HG02981 (cell line): ENCODE measurements around the gene P4HB.

Source experiments
- ATAC-seq: cut with Tn5 transposase; IDR thresholded peaks from one replicate; pipeline ENCODE4 v1.9.1; 2021; ENCODE audit warnings: mild to moderate bottlenecking, moderate library complexity; ENCODE audit not compliant: unreplicated experiment

P4HB gene

DNA sequence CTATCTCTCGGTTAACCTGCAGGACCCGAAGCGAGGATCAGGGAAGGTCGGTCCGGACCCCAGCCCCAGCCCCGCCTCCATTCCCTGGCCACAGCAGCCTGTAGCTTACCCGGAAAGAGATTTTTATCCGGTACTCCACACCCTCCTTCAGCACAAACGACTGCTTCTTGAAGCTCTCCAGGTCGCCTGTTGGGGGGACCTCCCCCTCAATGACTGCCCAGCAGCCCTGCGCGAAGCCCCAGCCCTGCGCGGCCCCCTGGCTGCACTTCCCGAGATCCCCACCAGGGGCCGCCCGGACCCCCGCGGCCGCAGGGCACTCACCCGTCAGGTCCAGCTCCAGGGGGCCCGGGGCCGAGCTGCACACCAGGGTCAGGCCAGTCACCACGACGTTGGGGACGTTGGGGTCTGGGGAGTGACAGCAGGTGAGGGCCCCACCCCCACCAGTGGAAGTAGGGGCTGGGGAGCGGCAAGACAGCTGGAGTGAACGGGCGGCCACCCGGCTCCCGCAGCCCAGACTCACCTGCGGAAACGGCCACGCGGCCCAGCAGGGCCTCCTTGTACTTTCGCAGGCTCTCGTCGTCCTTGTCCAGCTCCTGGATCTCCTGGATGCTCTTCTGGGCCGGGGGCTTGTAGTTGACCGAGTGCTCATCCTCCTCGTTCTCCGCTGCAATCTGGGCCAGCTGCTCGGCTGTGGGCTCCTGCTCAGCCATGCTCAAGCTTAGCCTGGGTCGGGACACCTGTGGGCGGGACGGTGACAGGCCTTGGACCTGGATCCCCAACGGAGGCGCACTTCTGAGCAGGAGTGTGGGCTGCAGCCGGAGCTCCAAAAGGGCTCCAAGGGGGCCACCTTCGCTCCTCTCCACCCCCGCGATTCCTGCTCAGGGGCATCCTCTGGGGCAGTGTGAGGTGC is 9.1 kb upstream of the P4HB start:
- no peak for ATAC-seq

DNA sequence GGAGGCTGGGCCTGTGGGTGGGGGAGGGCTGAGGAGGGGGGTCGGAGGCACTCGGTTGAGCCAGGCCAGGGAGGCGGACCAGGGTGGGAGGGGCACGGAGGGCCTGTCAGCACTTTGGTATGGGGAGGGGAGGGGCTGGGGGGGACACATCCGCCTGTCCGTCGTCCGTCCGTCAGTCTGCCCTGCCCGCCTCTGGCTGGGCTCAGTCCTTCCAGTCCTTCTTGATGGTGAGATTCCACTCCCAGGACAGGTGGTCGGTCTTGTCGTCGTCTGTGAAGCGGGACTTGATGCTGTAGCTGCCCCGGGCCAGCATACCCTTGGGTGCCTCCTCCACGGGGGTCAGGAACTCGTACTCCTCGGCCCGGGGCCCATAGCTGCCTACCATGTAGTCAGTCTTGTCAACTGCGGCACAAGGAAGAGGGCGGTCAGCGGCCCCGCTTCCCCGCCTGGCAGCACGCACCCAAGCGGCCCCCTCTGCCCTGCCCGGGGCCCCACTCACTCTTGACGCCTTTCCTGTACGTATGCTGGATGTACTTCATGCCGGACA is 8.4 kb upstream of the P4HB start:
- ATAC-seq, result no peak

- no peak for ATAC-seq
Measured at GRCh38 chr17:81867991-81868673, 7.8 kb upstream of the P4HB start.

DNA sequence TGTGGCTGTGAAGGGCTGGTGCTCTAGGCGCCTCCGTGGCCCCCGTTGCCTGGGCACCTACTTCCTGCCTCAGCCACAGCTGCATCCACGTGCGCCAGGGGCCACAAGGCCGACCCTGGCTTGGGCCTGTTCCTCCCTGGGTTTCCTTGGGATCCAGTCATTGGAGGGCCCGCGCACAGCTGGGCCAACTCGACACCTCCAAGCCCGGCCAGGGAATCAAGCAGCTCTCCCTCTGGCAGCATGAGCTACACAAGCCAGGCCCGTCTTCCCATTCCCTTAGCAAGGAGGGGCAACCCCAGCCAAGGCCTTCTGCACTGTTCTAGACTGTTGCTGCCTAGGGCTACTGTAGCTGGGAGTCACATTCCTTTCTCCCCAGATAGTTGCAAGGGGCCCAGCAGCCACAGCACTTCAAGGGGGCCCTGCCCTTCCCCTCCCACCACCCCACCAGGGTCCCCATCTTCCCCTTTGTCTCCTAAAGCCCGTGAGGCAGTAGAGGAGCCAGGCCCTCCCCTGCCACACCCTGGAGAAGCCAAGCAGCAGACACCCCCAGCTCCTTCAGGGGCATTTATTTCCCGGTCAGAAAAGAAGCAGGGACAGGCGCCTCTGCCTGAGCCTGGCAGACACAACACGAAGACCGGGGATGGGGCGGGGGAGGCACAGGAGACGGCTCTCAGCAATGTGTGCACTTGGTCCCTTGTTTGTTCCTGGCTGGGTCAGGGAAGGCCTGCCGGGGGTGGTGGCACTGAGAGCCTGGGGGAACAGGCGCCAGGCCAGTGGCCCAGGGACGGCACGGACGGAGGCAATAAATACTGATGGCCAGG is 7.0 kb upstream of the P4HB start:
- ATAC-seq, result no peak

DNA sequence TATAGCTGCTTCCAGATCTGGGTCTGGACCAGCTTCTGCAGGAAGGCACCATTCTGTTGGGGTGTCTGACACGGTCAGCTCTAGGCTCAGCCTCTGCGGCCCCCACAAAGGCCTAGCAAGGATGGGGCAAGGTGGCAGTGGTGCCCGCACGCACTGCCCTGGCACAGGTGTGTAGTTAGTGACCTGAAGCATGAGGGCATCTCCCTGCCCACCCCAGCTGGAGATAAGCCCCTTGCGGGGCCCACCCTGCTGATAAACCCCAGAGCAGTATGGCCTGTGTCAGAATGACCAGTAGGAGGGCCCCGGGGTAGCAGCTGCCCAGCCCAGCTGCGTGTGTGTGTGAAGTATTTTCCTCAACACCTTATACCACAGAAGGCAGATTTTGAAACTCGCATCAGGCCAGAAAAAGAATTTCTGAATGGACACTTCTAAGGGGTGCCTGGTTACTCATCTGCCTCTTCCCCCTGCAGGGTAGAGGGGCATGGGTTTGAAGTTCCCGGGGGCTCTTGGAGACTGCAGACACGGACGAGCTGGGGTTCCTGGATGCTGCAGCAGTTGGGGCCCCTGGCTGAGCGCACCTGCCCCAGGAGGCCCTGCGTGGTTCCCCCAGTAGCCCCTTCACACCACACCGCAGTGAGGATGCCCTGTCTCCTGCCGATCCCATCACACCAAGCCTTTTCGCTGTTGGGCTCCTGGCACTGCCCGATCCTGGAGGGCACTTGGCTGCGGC is 6.3 kb upstream of the P4HB start:
- no peak for ATAC-seq

DNA sequence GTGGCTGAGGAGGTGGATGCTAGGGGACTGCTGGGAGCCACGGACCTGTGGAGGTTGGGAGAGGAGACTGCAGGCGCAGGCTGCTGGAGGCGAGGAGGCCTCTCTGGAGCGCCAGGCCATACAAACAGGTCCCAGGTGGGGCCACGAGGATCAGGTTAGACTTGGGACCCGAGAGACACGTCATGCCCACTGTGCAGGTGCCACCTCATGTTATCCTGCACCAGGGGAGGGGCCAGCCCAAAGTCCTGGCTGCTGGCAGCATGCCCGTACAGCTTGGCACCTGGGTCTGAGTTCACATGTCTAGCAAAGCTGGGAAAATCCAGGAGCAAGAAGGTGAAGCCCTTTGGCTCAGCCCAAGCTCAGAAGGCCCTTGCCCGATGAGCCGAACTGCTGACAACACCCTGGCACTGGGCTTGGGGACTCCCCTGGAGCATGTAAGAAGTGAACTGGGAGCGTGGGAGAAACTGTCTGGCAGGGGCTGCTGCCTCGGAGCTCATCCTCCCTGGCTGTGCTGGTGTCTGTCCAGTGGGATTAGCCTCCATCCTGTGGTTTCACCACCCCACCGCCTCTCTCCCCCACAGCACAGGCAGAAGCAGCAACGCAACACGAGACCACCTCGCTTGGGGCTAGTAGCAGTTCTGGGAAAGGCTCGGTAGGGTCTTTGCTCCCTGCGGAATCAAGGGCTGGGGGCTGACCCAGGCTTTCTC is 5.6 kb upstream of the P4HB start:
- no peak for ATAC-seq

GRCh38 chr17:81865358-81865732 is 5.0 kb upstream of the P4HB start:
- ATAC-seq, result no peak

- ATAC-seq, result no peak
Measured at GRCh38 chr17:81863833-81864768, 3.8 kb upstream of the P4HB start.

GRCh38 chr17:81863123-81863675 is 2.9 kb upstream of the P4HB start:
- ATAC-seq, result no peak

- ATAC-seq, result peak; percentile 78
Measured at GRCh38 chr17:81860756-81861568, 627 bp upstream of the P4HB start.

- ATAC-seq, result no peak
Measured at GRCh38 chr17:81858967-81859905, 1.1 kb downstream of the P4HB start.

DNA sequence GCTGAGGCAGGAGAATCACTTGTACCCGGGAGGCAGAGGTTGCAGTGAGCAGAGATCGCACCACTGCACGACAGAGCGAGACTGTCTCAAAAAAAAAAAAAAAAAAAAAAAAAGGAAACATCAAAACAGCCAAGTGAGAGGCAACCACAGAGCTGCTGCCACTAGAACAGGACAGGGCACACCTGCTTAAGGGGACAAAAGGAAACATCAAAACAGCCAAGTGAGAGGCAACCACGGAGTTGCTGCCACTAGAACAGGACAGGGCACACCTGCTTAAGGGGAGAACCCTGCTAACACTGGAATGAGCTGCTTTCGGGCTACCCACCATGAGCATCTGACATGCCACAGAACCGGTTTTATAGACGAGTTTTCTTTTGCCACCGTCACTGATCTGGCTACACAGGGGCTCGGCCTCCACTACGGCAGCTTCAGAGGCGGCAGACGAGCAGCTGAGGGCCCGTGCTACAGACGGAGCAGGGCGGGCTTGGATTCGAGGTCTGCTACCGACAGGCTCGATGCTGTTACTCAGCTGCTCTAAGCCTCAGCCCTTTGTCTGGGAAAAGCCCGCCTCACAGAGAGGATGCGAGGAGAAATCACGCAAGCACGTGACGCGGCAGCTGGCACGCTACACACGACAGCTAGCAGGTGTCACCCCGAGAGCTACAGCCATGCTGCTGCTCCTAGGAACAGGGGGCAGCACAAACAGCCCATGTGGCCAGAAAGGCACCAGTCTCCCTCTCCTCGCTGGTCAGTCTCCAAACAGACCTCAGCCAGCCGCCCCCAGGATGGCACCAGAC is 2.0 kb downstream of the P4HB start:
- no peak for ATAC-seq

DNA sequence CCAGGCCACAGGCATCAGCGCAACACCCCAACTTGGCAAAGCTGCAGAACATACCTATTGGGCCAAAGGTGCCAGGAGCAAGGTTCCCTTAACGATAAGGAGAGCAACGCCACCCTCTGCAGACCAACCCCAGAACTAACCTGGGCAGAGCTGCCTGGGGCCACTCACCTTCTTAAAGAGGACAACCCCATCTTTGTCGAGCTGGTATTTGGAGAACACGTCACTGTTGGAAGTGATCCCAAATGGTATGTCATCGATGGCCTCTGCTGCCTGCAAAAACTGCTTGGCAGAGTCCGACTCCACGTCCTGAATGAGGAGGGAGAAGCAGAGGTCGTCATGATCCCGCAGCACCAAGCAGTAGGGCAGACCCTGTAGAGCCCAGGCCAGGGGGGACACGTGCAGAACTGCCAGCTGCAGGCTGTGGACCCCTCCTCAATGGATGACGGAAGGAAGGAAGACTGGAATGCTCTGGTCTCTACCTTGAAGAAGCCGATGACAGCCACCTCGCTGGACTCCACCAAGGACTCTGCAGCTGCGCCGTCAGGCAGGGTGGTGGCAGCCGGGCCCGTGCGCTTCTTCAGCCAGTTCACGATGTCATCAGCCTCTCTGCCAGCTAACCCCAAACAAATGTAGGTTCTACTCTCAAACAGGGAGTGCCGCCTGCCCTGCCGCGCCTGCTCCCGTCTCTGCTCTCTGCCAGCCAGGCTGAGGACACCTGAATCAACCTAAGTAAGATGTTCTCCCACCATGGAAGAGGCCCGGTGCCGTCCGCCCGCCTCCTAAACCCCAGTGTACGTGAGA is 5.2 kb downstream of the P4HB start:
- ATAC-seq, result no peak

GRCh38 chr17:81852237-81852636 is 8.1 kb downstream of the P4HB start:
- no peak for ATAC-seq

GRCh38 chr17:81851423-81851822 is 8.9 kb downstream of the P4HB start:
- ATAC-seq, result no peak
